HL-60/S4 treated with retinoic acid at 250 ng/mL for 4 days and 3 days (cell line): Measurements from ENCODE around the gene KISS1.

ENCODE experiments used
- in situ Hi-C: fragments of 300-500 bp; cut with MboI; formaldehyde crosslinking; loops from 2 replicates; pipeline ENCODE4 v1.7.0; 2022; ENCODE audit warnings: low sequenced_read_pairs

KISS1 gene

DNA sequence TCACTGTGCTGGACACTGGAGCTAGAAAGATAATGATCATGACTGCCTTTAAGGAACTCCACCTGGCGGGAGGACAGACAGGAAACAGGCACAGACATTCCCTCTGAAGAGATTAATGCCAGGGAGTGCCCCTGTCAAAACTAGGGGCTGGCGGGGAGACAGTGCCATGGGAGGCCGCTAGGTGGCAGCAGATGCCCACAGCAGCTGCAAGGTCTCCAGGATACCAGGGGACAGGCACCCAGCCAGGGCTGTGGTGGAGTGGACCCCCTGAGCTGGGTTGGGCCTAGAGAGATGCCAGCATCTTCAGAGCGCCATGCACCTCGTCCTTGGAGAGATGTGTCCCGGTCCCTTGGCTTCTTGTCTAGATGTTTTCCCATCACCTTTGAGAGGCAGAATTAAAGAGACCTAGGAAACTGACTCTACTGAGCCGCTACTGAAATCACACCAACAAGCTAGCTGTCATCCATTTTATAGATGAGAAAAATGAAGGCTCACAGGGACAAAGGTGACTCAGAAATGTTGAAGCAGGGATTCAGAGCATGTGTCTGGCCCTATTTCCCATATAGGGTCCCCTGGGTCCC lies 33.7 kb downstream of the KISS1 start:
- in situ Hi-C loops: loop anchor here (25.0 kb wide), 1 partner anchor 200 kb away; the partner anchor contains the start of gene PLEKHA6

DNA sequence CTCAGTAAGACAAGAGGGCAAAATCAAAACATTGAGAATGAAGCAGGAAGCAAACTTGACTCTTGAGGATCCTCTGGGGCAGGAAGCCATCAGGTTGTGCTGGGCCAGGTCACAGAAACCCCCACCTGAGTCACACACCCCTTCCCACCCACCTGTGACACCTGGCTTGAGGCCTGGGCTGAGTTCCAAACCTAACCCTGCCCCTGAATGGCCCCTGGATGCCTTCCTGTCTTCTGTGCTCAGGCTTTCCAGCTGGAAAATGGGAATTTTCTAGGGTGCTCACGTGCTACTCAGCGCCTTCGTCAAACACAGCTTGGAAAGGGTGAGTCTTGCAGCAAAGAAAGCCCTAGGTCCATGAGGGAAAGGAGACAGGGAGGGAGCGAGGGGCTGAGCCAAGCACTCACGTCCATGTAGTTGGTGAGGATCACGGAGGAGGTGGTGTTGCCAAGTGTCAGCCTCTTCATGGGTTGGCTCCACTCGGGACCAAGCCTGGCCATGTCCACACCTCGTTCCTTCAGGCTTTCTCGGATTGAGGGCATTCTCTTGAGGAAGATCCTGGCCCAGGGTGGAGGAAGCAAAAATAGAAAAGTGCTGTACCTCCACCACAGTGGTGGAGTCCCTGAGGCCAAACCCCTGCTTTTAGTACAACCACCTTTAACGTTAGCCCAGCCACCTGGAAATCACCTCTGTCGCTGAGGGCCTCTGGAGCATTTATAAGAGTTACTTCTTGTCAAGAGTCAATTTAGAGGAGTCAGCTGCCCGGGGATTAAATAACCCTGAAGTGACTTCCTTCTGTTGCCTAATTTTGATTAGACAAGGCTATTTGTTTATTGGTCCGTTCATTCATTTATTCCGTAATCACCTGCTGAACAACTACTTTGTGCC lies 34.4 kb downstream of the KISS1 start:
- in situ Hi-C loops: loop anchor here (25.0 kb wide), 1 partner anchor 200 kb away; the partner anchor contains the start of gene PLEKHA6

DNA sequence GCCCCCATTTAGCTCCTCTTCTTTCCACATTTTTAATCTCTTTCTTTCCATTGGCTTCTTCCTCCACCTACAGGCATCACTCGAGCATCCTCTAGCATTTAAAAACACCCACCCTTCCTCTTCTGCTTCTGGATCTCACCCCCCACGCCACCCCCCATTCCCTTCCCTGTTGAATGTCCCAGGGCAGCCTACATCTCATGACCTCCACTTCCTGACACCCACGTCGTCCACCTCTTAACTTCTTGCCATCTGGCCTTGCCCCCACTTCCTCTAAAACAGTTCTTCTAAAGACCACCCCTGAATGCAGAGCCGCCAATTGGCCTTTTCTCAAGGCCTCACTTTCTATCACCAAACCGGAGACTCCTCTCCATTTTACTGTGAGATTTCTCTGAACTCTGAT lies 38.3 kb downstream of the KISS1 start:
- in situ Hi-C loops: loop anchor here (25.0 kb wide), 1 partner anchor 204 kb away; the partner anchor contains the start of gene PLEKHA6

DNA sequence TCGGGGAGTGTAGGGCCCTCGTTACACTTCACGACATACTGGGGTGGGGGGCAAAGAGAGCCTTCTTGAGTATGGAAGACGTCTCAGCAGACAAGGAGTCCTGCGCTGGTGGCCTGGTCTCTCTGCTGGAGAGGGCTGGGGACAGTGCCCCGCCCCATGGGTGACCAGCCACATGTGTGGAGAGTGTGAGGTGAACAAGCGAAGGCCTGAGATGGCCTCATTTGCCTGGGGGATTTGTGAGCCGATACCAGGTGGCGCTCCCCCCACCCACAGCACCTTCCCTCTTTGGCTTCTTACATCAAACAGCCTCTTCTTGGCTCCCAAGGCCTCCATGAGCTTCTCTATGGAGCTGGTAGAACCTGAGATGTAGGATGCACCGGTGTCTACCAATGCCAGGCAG lies 40.4 kb downstream of the KISS1 start:
- in situ Hi-C loops: loop anchor here (25.0 kb wide), 1 partner anchor 206 kb away; the partner anchor contains the start of gene PLEKHA6

DNA sequence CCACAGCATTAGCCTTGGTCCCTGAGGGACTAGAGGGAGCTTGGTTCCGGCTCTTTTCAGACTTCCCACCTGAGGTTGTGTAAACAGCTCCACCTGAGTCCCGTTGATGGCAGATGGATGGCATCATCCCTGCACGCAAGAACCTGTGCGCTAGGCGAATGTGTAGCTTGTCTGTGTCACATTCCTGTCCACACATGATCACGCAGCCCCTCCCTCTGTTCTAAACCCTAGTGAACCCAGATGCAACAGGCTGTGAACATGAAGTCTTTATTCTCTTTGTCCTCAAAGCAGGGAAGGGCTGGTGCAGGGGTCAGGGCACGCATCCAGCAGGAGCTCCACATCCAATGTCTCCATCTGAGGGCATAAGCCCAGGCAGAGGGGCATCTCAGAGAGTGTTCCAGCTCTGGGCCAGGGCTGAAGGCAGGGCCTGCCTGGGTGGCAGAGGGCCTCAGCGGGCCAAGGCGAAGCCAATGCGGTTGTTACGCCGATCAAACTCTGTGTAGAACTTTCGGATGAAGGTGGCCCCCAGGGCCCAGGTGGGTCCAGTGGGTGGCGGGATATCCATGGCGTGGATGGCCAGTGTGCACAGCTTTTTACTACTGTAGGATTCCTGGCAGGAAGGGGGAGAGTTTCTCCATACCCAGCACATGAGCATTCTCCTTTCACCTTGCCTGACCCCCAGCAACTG lies 41.6 kb downstream of the KISS1 start:
- in situ Hi-C loops: loop anchor here (25.0 kb wide), 1 partner anchor 208 kb away; the partner anchor contains the start of gene PLEKHA6

DNA sequence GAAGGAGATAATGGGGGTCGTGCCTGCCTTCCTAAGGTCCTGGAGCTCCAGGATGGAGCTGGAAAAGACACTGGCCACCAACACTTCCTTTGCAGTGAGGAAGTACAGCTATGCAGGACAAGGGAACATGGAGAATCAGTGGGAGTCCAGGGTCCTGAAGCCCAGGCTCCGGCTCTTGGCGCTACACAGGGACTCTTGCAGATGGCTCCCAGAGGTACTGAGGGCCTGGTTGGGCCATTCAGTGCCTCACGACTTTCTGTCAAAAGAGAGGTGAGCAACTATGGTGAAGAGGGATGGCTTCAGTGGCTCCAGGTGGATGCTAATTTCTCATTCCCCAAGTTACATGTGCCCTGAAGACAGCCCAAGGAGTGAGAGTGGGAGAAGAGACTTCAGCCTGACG lies 42.6 kb downstream of the KISS1 start:
- in situ Hi-C loops: loop anchor here (25.0 kb wide), 1 partner anchor 209 kb away; the partner anchor contains the start of gene PLEKHA6

DNA sequence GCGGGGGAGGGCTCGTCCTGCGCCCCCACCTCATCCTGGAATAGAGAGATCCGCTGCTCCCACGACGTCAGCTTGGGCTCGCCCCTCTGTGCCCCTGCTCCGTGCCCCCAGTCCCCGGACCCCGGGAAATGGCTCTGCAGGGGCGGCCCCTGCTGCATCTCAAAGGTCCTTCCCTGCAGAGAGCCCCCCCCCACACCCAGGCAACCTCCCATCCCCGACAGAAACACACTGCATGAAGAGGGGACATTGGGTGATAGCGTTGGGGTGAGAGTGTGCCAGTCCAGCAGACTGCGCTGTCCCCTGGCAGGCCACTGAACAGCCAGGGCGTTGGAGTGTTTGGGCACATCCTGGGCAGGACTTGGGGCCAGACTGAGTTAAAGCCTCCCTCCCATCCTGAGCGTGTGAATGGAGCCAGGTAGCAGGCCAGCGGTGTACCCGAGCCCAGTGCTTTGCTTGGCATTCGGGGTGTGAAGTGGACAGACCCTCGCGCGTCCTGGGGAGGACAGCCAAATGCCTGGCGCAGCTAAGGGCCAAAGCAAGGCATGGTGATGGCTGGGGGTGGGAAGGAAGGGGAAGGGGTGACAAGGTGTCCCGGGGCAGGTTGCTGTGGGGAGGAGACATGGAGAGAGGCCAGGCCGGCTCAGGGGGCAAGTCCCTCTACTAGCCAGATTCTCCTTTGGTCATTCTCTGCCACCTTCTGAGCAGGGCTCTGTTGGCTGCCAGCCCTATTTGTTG lies 43.8 kb downstream of the KISS1 start:
- in situ Hi-C loops: loop anchor here (25.0 kb wide), 1 partner anchor 210 kb away; the partner anchor contains the start of gene PLEKHA6

DNA sequence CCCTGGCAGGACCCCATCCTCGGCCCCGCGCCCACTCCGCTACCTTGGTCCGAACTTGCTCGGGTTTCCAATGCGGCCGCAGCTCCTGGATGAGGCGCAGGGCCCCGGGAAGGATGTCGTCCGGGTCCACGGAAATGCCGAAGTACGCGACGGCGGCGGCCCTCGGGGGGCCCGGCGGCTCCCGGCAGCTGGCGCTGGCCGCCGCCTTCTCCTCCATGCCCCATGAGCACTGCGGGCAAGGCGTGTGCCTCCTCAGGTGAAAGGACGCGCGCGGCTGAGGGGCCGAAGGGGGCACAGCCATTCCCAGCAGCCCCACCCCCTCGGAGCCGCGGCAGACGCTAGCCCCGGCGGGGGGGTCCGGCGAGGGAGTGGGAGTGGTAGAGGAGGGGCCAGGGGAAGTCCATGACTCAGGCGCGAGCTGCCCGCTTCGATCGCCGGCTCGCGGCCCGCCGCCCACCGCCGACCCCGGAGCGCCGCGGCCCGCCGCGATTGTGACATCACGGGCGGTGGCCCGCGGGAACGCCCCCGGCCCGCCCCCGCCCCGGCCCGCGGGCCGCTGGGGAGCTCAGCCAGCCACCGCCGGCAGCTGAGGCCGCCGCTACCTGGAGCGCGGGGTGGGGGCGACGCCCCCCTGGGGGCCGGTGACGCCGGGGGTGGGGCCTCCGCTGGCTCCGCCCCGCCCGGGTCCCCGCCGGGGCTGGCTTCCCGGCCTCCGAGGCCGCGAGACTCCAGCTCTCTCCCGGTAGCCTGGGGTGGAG lies 44.6 kb downstream of the KISS1 start, which contains the start of gene ETNK2:
Gene ETNK2, minus strand, starts transcription at position 493 of the 758 bp plus-strand sequence. Its CDS starts 192 bp downstream, at position 301.
- in situ Hi-C loops: loop anchor here (25.0 kb wide), 1 partner anchor 211 kb away; the partner anchor contains the start of gene PLEKHA6

DNA sequence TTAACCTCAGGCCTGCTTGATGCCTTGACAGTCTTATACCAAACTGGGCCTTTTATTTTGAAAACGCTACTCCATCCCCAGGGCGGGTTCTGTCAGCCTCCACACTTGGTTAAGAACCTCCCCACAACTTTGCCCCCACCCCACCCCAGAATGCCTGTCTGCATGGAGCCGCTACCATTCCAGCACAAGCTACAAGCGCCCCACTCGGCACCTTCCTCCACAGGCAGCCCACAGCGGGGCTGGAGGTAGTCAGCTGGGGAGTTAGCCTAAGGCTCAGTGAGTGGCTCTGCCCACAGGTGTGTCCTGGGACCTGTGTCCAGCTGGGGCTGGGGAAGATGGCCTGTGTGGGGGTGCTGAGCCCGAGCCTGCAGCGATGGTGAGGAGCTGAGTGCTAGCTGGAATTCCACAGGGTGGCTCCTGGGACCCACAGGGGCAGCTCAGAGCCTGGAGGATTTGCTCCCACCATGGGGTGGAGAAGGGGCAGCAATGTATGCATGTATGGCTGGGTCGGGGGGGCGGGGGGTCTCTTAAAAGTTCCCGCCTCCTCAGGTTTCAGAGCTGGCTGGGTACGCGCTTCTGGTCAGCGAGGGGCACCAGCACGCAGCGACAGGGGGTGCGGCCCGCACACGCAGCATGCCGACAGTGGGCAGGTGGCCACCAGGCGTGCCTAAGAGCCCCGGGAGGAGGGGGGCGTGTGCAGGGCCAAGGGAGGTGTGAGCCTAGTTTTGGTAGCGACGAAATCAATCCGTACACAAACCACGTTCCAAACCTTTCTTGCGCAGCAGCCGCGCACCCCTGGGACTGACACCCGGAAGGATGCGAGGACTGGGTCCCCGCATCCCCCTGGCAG lies 45.4 kb downstream of the KISS1 start:
- in situ Hi-C loops: loop anchor here (25.0 kb wide), 1 partner anchor 211 kb away; the partner anchor contains the start of gene PLEKHA6

DNA sequence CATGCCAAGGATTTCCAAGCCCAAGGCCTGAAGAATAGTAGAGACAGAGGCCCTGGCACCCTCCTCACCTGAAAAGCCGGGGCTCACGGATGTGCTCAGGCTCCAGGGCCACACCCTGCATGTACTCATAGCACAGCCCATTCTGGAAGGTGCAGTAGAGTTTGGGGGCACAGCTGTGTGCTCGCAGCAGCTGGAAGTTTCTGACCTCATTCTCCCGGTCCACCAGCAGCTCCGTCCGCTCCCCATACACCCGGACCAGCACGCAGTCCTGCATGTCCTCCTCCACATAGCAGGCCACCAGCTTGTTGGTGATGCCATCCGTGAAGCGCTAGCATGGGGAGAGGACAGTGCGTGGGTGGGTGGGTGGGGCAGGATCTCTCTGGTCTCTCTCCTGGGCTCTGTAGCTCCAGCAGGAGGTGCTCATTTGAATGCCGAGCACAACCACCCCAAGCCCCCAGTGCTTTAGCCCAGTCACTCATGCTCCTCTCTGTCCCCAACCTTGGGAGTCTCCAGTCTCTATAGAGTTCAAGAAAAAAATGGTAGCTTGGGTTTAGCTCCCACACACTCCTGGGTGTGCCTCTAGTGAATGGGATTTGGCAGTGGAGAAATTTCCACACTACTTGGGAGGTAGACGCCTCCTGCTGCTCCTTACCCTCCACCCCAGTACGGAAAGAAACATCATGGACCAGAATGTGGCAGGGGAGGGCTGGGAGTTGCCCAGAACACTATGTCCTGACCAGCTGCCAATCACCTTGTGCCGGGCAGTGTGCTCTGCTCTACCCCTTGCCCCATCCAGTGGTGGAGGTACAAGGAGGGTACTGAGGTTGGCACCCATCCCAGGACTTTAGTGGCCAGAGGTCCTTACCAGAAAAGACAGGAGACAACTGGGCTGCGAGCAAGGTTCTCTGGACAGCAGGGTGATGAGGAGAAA lies 46.4 kb downstream of the KISS1 start:
- in situ Hi-C loops: loop anchor here (25.0 kb wide), 1 partner anchor 212 kb away; the partner anchor contains the start of gene PLEKHA6

DNA sequence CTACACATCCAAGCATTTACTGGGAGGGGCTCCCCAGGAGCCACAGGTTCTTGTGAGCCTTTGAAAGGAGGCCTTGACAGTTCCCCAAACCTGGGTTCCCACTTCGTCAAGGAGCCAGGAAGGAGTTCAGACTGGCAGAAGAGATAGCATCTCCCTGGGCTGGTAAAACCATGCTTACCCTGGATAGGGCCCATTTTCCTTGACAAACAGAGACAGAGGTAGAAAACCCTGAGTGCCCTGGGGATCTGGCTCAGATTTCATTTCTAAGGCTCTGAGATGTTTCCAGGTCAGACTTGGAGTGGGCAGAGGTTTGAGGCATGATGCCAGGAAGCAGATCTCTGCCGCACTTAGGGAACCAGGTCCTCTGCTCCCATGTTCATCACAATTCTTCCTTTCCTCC lies 47.2 kb downstream of the KISS1 start:
- in situ Hi-C loops: no loop called here

DNA sequence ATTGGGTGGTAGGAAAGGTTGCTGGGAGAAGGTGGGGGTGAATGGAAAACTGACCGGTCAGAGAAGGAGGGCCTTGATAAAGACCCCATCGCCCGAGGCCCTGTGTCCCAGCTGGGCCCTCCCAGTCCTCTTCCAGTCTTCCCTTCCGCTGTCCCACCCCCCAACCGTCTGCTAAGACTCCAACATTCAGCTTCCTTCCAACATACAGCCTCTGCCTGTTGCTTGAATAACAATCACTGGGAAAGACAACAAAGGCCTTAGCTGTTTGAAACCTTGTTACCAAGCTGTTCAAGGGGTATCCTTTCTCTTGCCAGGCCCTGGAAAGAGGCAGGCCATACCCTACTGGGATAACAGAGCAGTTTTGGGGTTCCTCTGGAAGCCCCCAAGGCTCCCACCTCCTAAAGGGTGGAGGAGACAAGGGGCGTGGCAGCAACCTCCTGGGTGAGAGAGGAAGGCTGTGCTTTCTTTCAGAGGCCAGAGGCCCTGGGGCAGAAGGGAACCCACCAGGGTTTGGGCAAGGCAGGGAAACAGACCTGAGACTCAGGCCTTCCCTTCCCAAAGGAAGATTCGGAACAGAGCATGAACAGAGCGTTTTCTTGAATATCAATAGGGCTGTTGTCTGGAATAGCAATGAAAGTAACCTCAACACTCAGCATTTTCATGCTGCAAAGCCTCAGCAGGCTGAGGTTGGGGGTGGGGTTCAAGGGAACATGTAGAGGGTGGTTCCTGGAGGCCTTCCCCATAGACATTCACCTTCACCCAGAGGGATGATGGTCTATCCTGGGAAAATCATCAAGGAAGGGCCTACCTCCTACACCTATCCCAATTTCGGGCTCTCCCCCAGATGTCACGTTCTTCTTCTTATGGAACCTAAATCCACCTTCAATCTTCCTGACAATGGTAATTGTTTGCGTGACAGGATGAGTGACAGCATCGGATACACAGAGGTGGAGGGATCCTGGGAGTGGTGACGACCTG lies 48.6 kb downstream of the KISS1 start:
- in situ Hi-C loops: no loop called here

DNA sequence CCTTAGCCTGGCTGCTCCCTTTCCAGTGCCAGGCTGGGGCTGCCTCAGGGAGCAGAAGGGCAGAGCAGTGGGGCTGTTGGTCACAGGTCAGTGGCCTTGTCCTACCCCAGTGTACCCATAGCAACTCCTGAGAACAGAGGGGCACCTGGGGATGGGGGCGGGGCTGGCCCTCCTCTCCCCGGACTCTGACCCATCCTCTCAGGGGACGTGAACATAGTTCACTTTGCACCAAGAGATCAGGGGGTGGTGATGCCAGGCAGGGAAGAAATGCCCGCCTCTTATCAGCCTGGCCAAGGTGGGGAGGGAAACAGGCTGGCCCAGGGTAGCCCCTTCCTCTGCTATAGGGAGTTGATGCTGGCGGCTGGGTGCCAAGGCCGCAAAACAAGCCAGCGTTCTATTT lies 49.3 kb downstream of the KISS1 start:
- in situ Hi-C loops: no loop called here

DNA sequence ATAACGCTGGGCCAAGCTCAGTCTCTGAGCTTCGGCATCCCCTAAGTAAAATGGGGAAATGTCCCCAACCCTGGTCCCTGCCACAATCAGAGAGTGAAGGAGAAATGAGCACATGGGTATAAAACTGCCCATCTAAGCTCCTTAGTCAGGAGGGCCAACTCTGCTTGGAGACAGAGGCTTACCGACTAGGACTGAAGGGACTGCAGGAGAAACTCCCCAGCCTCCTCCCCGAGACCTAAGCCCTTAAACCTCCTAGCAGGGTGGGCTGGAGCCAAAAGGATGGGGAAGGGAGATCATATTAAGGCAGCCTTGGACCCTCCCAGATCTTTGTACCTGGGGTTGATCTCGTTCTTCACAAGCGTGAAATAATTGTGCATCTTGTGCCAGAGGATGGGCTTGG lies 50.0 kb downstream of the KISS1 start:
- in situ Hi-C loops: no loop called here

DNA sequence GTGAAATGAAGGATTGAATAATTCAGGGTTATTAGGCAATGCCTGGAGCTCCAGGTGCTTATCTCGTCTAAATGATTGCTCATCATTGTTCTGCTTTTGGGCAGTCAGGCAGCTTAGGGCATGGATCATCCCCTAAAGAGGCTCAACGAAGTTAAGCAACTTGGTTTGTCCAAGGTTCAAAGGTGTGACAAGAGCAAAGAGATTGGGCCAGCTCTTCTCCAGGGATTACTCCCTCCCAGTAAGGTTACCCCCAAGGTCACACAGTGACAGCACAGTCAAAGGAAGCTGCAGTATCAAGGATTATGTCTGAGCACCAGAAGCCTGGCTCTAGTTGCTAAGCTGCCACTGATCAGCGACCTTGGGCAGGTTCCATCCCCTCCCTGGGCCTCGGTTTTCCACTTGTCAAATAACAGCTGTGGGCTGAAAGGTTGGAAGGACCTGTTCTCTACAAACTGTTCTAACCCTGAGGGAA lies 51.2 kb downstream of the KISS1 start:
- in situ Hi-C loops: no loop called here
